HCT116 (cell line): ENCODE data around the gene LTBP1. TPM values are rescaled to one million over a fixed set of nuclear protein-coding genes. Genes with fewer than 3 reads are reported as not detected.

Experiments used
- ATAC-seq: fragments of 200-7000 bp; cut with Tn5 transposase; 2 replicates; pipeline ENCODE4 v1.9.1; 2020; ENCODE audit warnings: mild to moderate bottlenecking, moderate library complexity
- BruUV-seq: library from RNA; stranded (reverse); fragments of 400-500 nt; replicated peaks from 2 replicates; lab custom pipeline; 2021; lab: Mats Ljungman, UMichigan
- CTCF ChIA-PET: fragments of 300-600 bp; sonication (Branson Sonifier 250); formaldehyde crosslinking; loops from one replicate; lab custom pipeline; 2021; ENCODE audit warnings: antibody characterized with exemption; lab: Charles Lee
- POLR2A ChIA-PET: fragments of 300-600, 350-600 bp; sonication (Branson Sonifier 250); formaldehyde crosslinking; loops from one replicate; lab custom pipeline; 2021; ENCODE audit warnings: antibody characterized with exemption; lab: Charles Lee
- RAD21 ChIA-PET, 2 experiments: fragments of 300-600 bp; sonication (Branson Sonifier 250); formaldehyde crosslinking; loops; one replicate each; lab custom pipeline; 2023; ENCODE audit warnings: low total read pairs in 2 of 2; ENCODE audit not compliant: uncharacterized antibody in 2 of 2, unreplicated experiment in 2 of 2, low non-redundant PET in 1 of 2; lab: Charles Lee
- DNase-seq: peaks from one replicate; pipeline ENCODE4 v3.0.0-alpha.2; 2010; ENCODE audit warnings: low read depth, low spot score
- H2AFZ ChIP-seq: fragments of 200-600 bp; shearing (Covaris generic), sonication (generic); 2 replicates; pipeline ENCODE4 v1.6.1; 2017; ENCODE audit warnings: low read depth, mixed run types, mixed read lengths, antibody characterized with exemption, low read length; ENCODE audit not compliant: poor library complexity, severe bottlenecking
- H3K27ac ChIP-seq: 2 replicates; pipeline ENCODE4 v1.5.1; 2012; ENCODE audit warnings: low read depth, low read length
- H3K27me3 ChIP-seq: fragments of 200-600 bp; sonication (generic); 2 replicates; pipeline ENCODE4 v1.6.1; 2016; ENCODE audit warnings: mixed run types, low read length, mixed read lengths; ENCODE audit not compliant: insufficient read depth
- H3K36me3 ChIP-seq, 2 experiments: fragments of 200-500 bp in 1 of 2; fragments of 200-600 bp in 1 of 2; sonication (Bioruptor generic) in 1 of 2; sonication (generic) in 1 of 2; 2 replicates each; pipeline versions ENCODE4 v1.5.1 to v1.6.1; 2014 to 2016; ENCODE audit warnings: low read length in 2 of 2, inconsistent platforms in 1 of 2, mixed read lengths in 1 of 2, mixed run types in 1 of 2; ENCODE audit not compliant: insufficient read depth in 2 of 2, control insufficient read depth in 1 of 2
- H3K4me1 ChIP-seq, 2 experiments: fragments of 200-600 bp in 1 of 2; sonication (generic) in 1 of 2; 2 replicates each; pipeline versions ENCODE4 v1.5.1 to v1.6.1; 2012 to 2017; ENCODE audit warnings: low read length in 2 of 2, inconsistent platforms in 1 of 2, mild to moderate bottlenecking in 1 of 2, mixed read lengths in 1 of 2, mixed run types in 1 of 2, moderate library complexity in 1 of 2; ENCODE audit not compliant: insufficient read depth in 2 of 2, control insufficient read depth in 1 of 2
- H3K4me2 ChIP-seq: fragments of 200-600 bp; sonication (generic); 2 replicates; pipeline ENCODE4 v1.6.1; 2017; ENCODE audit warnings: mixed run types, low read length, mixed read lengths
- H3K4me3 ChIP-seq, 2 experiments: fragments of 200-600 bp in 1 of 2; sonication (generic) in 1 of 2; replicated peaks in 1 of 2; 2 replicates each; pipeline ENCODE4 v1.5.1; 2011 to 2016; ENCODE audit warnings: low read length in 2 of 2, control low read depth in 1 of 2, low read depth in 1 of 2, mild to moderate bottlenecking in 1 of 2, mixed read lengths in 1 of 2, mixed run types in 1 of 2
- H3K79me2 ChIP-seq: fragments of 200-600 bp; sonication (generic); 2 replicates; pipeline ENCODE4 v1.6.1; 2017; ENCODE audit warnings: mild to moderate bottlenecking, mixed run types, low read length, moderate library complexity, mixed read lengths; ENCODE audit not compliant: insufficient read depth
- H3K9ac ChIP-seq: fragments of 200-600 bp; sonication (generic); 2 replicates; pipeline ENCODE4 v1.6.1; 2016; ENCODE audit warnings: low read length, mixed read lengths
- H3K9me2 ChIP-seq: fragments of 200-600 bp; sonication (generic), shearing (Covaris generic); 2 replicates; pipeline ENCODE4 v1.6.1; 2017; ENCODE audit warnings: mixed run types, mild to moderate bottlenecking, moderate library complexity; ENCODE audit not compliant: insufficient read depth
- H3K9me3 ChIP-seq, 2 experiments: fragments of 200-500 bp in 1 of 2; fragments of 200-600 bp in 1 of 2; sonication (Bioruptor generic) in 1 of 2; sonication (generic) in 1 of 2; 2 replicates each; pipeline ENCODE4 v1.6.1; 2014 to 2017; ENCODE audit warnings: low read length in 2 of 2, mixed read lengths in 2 of 2, inconsistent platforms in 1 of 2, low read depth in 1 of 2, mild to moderate bottlenecking in 1 of 2, mixed run types in 1 of 2, moderate library complexity in 1 of 2; ENCODE audit not compliant: control insufficient read depth in 1 of 2, insufficient read depth in 1 of 2
- H4K20me1 ChIP-seq: fragments of 200-600 bp; sonication (generic), shearing (Covaris generic); 2 replicates; pipeline ENCODE4 v1.6.1; 2017; ENCODE audit warnings: mixed run types, mild to moderate bottlenecking, moderate library complexity; ENCODE audit not compliant: insufficient read depth
- ELF1 ChIP-seq: IDR thresholded peaks from 2 replicates; pipeline ENCODE4 v1.6.1; 2012; ENCODE audit warnings: low read depth, borderline replicate concordance
- EZH2phosphoT487 ChIP-seq: fragments of 200-600 bp; IDR thresholded peaks from 2 replicates; pipeline ENCODE4 v1.6.1; 2018; ENCODE audit warnings: antibody characterized with exemption, borderline replicate concordance
- JUND ChIP-seq: IDR thresholded peaks from 2 replicates; pipeline ENCODE4 v1.6.1; 2012
- SIN3A ChIP-seq: IDR thresholded peaks from 2 replicates; pipeline ENCODE4 v1.6.1; 2012; ENCODE audit warnings: low read depth
- ZNF274 ChIP-seq: fragments of 200-500 bp; sonication (Bioruptor generic); IDR thresholded peaks from 2 replicates; pipeline ENCODE4 v1.6.1; 2014; ENCODE audit warnings: mild to moderate bottlenecking, low read depth, low read length, inconsistent platforms
- intact Hi-C: fragments of 100-400 bp; cut with micrococcal nuclease; formaldehyde crosslinking; loops from 2 replicates; pipeline ENCODE4 v1.10.0; 2022
- total RNA-seq: library from RNA; stranded (reverse); gene quantifications from one replicate; pipeline ENCODE4 v1.2.1, GENCODE V29; 2021; ENCODE audit not compliant: unreplicated experiment
- TF ChIP-seq, protein P1 (sequence below): IDR thresholded peaks from 2 replicates; pipeline ENCODE4 v1.6.1; 2012
- TF ChIP-seq, protein P2 (sequence below): IDR thresholded peaks from 2 replicates; pipeline ENCODE4 v1.6.1; 2012
- TF ChIP-seq, protein P3 (sequence below): IDR thresholded peaks from 2 replicates; pipeline ENCODE4 v1.6.1; 2011; ENCODE audit warnings: mild to moderate bottlenecking, low read length, moderate library complexity; ENCODE audit not compliant: insufficient replicate concordance; ENCODE audit errors: extremely low read depth

LTBP1 gene
- total RNA-seq, 1 experiment from 2014 or later, result 5.1 TPM

DNA sequence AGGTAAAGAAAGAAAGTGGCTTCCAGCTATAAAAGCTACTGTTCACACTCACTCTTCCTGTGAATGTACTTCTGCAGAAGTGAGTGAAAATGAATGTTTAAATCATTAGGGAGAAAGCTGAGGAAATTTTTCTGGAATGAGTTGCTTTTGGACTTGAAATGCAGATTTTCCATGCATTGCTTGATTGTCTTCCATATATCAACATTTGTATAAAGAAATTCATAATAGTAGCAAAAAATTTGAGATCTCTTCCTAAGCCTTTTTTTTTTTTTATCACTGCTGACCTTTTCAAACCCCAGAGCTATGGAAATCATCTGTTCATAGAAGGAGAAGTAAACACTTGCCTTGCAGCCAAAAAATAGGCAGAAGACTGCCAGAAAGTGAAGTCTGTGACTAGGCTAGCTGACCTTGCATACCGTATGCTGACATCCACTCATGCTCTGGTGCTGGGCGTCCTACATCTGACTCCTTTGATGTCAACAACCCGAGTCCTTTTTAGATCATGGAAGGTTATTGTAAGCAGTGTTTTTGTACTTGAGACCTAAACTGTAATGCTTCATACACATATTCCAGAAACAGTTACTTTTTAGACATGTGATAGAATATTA is 375.2 kb downstream of the LTBP1 start:
- H3K9me3 ChIP-seq, result no peaks in the 10 kb centered on the region
- BruUV-seq, result no TSS peak
- no peaks in the 10 kb centered on the region for H3K36me3 ChIP-seq
- H3K27ac ChIP-seq, result no peak overlapping the region
- intact Hi-C loops, result no loop called here
- POLR2A ChIA-PET, result no interaction called here
- RAD21 ChIA-PET, result no interaction called here
- DNase-seq (no peak), ATAC-seq (no peak)
- H3K79me2 ChIP-seq, result no peaks in the 10 kb centered on the region
- no peak overlapping the region for H3K4me2 ChIP-seq
- H3K9me2 ChIP-seq, result no peaks in the 10 kb centered on the region
- H2AFZ ChIP-seq, result no peak overlapping the region
- no peaks in the 10 kb centered on the region for H4K20me1 ChIP-seq
- TF ChIP-seq, protein P1, sequence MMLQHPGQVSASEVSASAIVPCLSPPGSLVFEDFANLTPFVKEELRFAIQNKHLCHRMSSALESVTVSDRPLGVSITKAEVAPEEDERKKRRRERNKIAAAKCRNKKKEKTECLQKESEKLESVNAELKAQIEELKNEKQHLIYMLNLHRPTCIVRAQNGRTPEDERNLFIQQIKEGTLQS, result no peak
- TF ChIP-seq ELF1 (no peak), EZH2phosphoT487 (no peak), SIN3A (no peak), ZNF274 (no peak), JUND (no peak)
- TF ChIP-seq, protein P2, sequence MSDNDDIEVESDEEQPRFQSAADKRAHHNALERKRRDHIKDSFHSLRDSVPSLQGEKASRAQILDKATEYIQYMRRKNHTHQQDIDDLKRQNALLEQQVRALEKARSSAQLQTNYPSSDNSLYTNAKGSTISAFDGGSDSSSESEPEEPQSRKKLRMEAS, result no peak
- TF ChIP-seq, protein P3, sequence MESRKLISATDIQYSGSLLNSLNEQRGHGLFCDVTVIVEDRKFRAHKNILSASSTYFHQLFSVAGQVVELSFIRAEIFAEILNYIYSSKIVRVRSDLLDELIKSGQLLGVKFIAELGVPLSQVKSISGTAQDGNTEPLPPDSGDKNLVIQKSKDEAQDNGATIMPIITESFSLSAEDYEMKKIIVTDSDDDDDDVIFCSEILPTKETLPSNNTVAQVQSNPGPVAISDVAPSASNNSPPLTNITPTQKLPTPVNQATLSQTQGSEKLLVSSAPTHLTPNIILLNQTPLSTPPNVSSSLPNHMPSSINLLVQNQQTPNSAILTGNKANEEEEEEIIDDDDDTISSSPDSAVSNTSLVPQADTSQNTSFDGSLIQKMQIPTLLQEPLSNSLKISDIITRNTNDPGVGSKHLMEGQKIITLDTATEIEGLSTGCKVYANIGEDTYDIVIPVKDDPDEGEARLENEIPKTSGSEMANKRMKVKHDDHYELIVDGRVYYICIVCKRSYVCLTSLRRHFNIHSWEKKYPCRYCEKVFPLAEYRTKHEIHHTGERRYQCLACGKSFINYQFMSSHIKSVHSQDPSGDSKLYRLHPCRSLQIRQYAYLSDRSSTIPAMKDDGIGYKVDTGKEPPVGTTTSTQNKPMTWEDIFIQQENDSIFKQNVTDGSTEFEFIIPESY, result no peak
- no peak overlapping the region for H3K9ac ChIP-seq
- CTCF ChIA-PET, result no interaction called here
- H3K4me3 ChIP-seq, result no peak overlapping the region
- H3K27me3 ChIP-seq, result no peaks in the 10 kb centered on the region
- H3K4me1 ChIP-seq, result no peaks in the 10 kb centered on the region
